Measurements from ENCODE around the gene DUXB.

DNA sequence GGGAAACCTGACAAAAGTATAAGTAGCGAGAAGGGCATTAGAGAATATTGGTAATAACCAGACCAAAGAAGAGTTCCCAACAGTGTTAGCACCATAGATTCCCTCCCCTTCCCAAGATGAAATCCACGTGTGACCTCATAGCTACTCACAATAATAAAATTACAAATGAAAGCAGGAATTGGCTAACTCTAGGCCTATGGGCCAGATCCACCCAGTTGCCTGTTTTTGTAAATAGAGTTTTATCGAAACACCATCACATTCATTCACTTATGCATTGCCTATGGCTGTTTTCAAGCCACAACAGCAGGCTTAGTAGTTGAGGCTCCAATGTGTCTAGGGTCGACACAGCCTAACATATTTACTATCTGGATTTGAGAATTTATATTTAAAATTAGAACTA, 17.2 kb upstream of the DUXB start:
- TF ChIP-seq, protein P1, sequence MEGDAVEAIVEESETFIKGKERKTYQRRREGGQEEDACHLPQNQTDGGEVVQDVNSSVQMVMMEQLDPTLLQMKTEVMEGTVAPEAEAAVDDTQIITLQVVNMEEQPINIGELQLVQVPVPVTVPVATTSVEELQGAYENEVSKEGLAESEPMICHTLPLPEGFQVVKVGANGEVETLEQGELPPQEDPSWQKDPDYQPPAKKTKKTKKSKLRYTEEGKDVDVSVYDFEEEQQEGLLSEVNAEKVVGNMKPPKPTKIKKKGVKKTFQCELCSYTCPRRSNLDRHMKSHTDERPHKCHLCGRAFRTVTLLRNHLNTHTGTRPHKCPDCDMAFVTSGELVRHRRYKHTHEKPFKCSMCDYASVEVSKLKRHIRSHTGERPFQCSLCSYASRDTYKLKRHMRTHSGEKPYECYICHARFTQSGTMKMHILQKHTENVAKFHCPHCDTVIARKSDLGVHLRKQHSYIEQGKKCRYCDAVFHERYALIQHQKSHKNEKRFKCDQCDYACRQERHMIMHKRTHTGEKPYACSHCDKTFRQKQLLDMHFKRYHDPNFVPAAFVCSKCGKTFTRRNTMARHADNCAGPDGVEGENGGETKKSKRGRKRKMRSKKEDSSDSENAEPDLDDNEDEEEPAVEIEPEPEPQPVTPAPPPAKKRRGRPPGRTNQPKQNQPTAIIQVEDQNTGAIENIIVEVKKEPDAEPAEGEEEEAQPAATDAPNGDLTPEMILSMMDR (IDR thresholded peaks at IDR 0.05; ENCODE audit: low read depth, low read length, missing input control) = no peak
- TF ChIP-seq GABPA (IDR thresholded peaks at IDR 0.05 in 1 of 2, conservative IDR thresholded peaks at IDR 0.05 in 1 of 2) (no peak), TAF1 (conservative IDR thresholded peaks at IDR 0.05) (no peak), RAD21 (IDR thresholded peaks at IDR 0.05) (no peak)
- TF ChIP-seq, protein P2, sequence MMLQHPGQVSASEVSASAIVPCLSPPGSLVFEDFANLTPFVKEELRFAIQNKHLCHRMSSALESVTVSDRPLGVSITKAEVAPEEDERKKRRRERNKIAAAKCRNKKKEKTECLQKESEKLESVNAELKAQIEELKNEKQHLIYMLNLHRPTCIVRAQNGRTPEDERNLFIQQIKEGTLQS (IDR thresholded peaks at IDR 0.05) = no peak
- TF ChIP-seq, protein P3, sequence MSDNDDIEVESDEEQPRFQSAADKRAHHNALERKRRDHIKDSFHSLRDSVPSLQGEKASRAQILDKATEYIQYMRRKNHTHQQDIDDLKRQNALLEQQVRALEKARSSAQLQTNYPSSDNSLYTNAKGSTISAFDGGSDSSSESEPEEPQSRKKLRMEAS (IDR thresholded peaks at IDR 0.05) = no peak

All from liver (tissue), 3 donors.